H9 (cell line): Measurements from ENCODE around the gene ARHGEF6. TPM values are rescaled to one million over a fixed set of nuclear protein-coding genes. Genes with fewer than 3 reads are reported as not detected.

Experiments
- DNase-seq: peaks from one replicate; pipeline ENCODE4 v3.0.0-alpha.2; 2017
- H2AFZ ChIP-seq: one replicate; pipeline ENCODE4 v1.6.1; 2013; ENCODE audit warnings: mild to moderate bottlenecking, low read length, control low read depth, moderate library complexity
- H2AK5ac ChIP-seq: 2 replicates; pipeline ENCODE4 v1.6.1; 2013; ENCODE audit warnings: low read length, control low read depth, mixed read lengths; ENCODE audit not compliant: insufficient read length
- H2BK120ac ChIP-seq: one replicate; pipeline ENCODE4 v1.6.1; 2013; ENCODE audit warnings: low read depth, mild to moderate bottlenecking, low read length, control low read depth, inconsistent platforms; ENCODE audit not compliant: poor library complexity, severe bottlenecking
- H2BK12ac ChIP-seq: 2 replicates; pipeline ENCODE4 v1.6.1; 2013; ENCODE audit warnings: low read length, control low read depth, mixed read lengths, low read depth; ENCODE audit not compliant: insufficient read length
- H2BK15ac ChIP-seq: 2 replicates; pipeline ENCODE4 v1.6.1; 2013; ENCODE audit warnings: low read depth, low read length, control low read depth
- H2BK20ac ChIP-seq: one replicate; pipeline ENCODE4 v1.6.1; 2013; ENCODE audit warnings: low read depth, mild to moderate bottlenecking, low read length, control low read depth, inconsistent platforms; ENCODE audit not compliant: poor library complexity, severe bottlenecking
- H2BK5ac ChIP-seq: 2 replicates; pipeline ENCODE4 v1.6.1; 2013; ENCODE audit warnings: low read length, control low read depth, mixed read lengths; ENCODE audit not compliant: insufficient read length
- H3K14ac ChIP-seq: 2 replicates; pipeline ENCODE4 v1.6.1; 2013; ENCODE audit warnings: low read length, control low read depth; ENCODE audit not compliant: insufficient read depth
- H3K18ac ChIP-seq: 2 replicates; pipeline ENCODE4 v1.6.1; 2013; ENCODE audit warnings: low read depth, mild to moderate bottlenecking, mixed read lengths, low read length, control low read depth; ENCODE audit not compliant: insufficient read length
- H3K23ac ChIP-seq: 2 replicates; pipeline ENCODE4 v1.6.1; 2013; ENCODE audit warnings: low read length, control low read depth, mixed read lengths, low read depth; ENCODE audit not compliant: insufficient read length
- H3K23me2 ChIP-seq: 2 replicates; pipeline ENCODE4 v1.6.1; 2013; ENCODE audit warnings: low read depth, mild to moderate bottlenecking, mixed read lengths, low read length, control low read depth; ENCODE audit not compliant: insufficient read length, poor library complexity, severe bottlenecking
- H3K27ac ChIP-seq: 2 replicates; pipeline ENCODE4 v1.5.1; 2013; ENCODE audit warnings: low read length, control low read depth, mixed read lengths, low read depth; ENCODE audit not compliant: insufficient read length
- H3K27me3 ChIP-seq: 2 replicates; pipeline ENCODE4 v1.6.1; 2013; ENCODE audit warnings: low read length, control low read depth, inconsistent platforms; ENCODE audit not compliant: insufficient read depth
- H3K4ac ChIP-seq: 2 replicates; pipeline ENCODE4 v1.6.1; 2013; ENCODE audit warnings: low read depth, mild to moderate bottlenecking, control low read depth, inconsistent platforms, low read length, moderate library complexity
- H3K4me1 ChIP-seq: 2 replicates; pipeline ENCODE4 v1.6.1; 2013; ENCODE audit warnings: low read length, control low read depth, inconsistent platforms; ENCODE audit not compliant: insufficient read depth
- H3K4me2 ChIP-seq: 2 replicates; pipeline ENCODE4 v1.6.1; 2013; ENCODE audit warnings: low read length, control low read depth, mixed read lengths; ENCODE audit not compliant: insufficient read length, insufficient read depth
- H3K56ac ChIP-seq: 2 replicates; pipeline ENCODE4 v1.6.1; 2013; ENCODE audit warnings: low read depth, mild to moderate bottlenecking, mixed read lengths, low read length, control low read depth; ENCODE audit not compliant: insufficient read length
- H3K79me1 ChIP-seq: 2 replicates; pipeline ENCODE4 v1.6.1; 2013; ENCODE audit warnings: low read depth, mild to moderate bottlenecking, moderate library complexity, low read length, control low read depth, inconsistent platforms; ENCODE audit not compliant: insufficient read depth, poor library complexity, severe bottlenecking
- H3K79me2 ChIP-seq: 2 replicates; pipeline ENCODE4 v1.6.1; 2013; ENCODE audit warnings: low read length, control low read depth, inconsistent platforms; ENCODE audit not compliant: insufficient read depth
- H3K9ac ChIP-seq: 2 replicates; pipeline ENCODE4 v1.6.1; 2013; ENCODE audit warnings: low read length, control low read depth, mixed read lengths; ENCODE audit not compliant: insufficient read length; ENCODE audit errors: extremely low read depth
- H3K9me3 ChIP-seq: one replicate; pipeline ENCODE4 v1.6.1; 2013; ENCODE audit warnings: low read depth, low read length, inconsistent platforms; ENCODE audit not compliant: control insufficient read depth
- H3T11ph ChIP-seq: one replicate; pipeline ENCODE4 v1.6.1; 2013; ENCODE audit warnings: mild to moderate bottlenecking, low read length, control low read depth, inconsistent platforms
- H4K20me1 ChIP-seq: one replicate; pipeline ENCODE4 v1.6.1; 2013; ENCODE audit not compliant: control insufficient read depth, insufficient read length, insufficient read depth
- H4K5ac ChIP-seq: 2 replicates; pipeline ENCODE4 v1.6.1; 2013; ENCODE audit warnings: low read depth, mild to moderate bottlenecking, mixed read lengths, low read length, control low read depth; ENCODE audit not compliant: insufficient read length
- H4K8ac ChIP-seq: replicated peaks from 2 replicates; pipeline ENCODE4 v1.6.1; 2013; ENCODE audit warnings: low read length, control low read depth, mixed read lengths, low read depth; ENCODE audit not compliant: insufficient read length
- H4K91ac ChIP-seq: 2 replicates; pipeline ENCODE4 v1.6.1; 2013; ENCODE audit warnings: low read depth, mild to moderate bottlenecking, moderate library complexity, mixed read lengths, low read length, control low read depth; ENCODE audit not compliant: insufficient read length
- H3K27ac Mint-ChIP-seq, 3 experiments: 2 replicates in 2 of 3; 3 replicates in 1 of 3; pipeline ENCODE4 v1.8.0; 2020 to 2021; ENCODE audit warnings: mixed read lengths in 3 of 3, mild to moderate bottlenecking in 1 of 3, moderate library complexity in 1 of 3
- H3K27me3 Mint-ChIP-seq: 2 replicates; pipeline ENCODE4 v1.8.0; 2021; ENCODE audit warnings: low read depth, mild to moderate bottlenecking, moderate library complexity, mixed read lengths
- H3K36me3 Mint-ChIP-seq, 3 experiments: 2 replicates in 2 of 3; 3 replicates in 1 of 3; pipeline ENCODE4 v1.8.0; 2020 to 2021; ENCODE audit warnings: low read depth in 3 of 3, mixed read lengths in 3 of 3; ENCODE audit not compliant: insufficient read depth in 1 of 3
- H3K4me1 Mint-ChIP-seq, 2 experiments: 2 replicates each; pipeline ENCODE4 v1.8.0; 2020; ENCODE audit warnings: mixed read lengths in 2 of 2
- H3K4me3 Mint-ChIP-seq, 2 experiments: 2 replicates in 1 of 2; 3 replicates in 1 of 2; pipeline ENCODE4 v1.8.0; 2020 to 2021; ENCODE audit warnings: mild to moderate bottlenecking in 2 of 2, mixed read lengths in 2 of 2, moderate library complexity in 1 of 2
- H3K9me3 Mint-ChIP-seq, 2 experiments: 2 replicates in 1 of 2; 3 replicates in 1 of 2; pipeline ENCODE4 v1.8.0; 2020; ENCODE audit warnings: mild to moderate bottlenecking in 2 of 2, mixed read lengths in 2 of 2, moderate library complexity in 1 of 2
- WGBS: extraction: QIAGEN DNeasy Blood & Tissue Kit; methylation state at CpG from one replicate; pipeline ENCODE4 v1.1.7; 2013; ENCODE audit warnings: missing lambda C conversion rate, low lambda C conversion rate, mixed read lengths; ENCODE audit not compliant: insufficient read length; ENCODE audit errors: extremely low coverage; 5-methylcytosine and 5-hydroxymethylcytosine counted together
- total RNA-seq: library from RNA; stranded (reverse); gene quantifications from 2 replicates; pipeline ENCODE4 v1.2.1, GENCODE V29; 2021
- TF ChIP-seq, protein P1 (sequence below): fragments of 200-600 bp; sonication (generic); conservative IDR thresholded peaks from 3 replicates; pipeline ENCODE4 v1.8.0; 2021; ENCODE audit warnings: antibody characterized with exemption, mild to moderate bottlenecking

ARHGEF6 gene
- total RNA-seq, 1 experiment from 2014 or later, result 3.6 TPM

DNA sequence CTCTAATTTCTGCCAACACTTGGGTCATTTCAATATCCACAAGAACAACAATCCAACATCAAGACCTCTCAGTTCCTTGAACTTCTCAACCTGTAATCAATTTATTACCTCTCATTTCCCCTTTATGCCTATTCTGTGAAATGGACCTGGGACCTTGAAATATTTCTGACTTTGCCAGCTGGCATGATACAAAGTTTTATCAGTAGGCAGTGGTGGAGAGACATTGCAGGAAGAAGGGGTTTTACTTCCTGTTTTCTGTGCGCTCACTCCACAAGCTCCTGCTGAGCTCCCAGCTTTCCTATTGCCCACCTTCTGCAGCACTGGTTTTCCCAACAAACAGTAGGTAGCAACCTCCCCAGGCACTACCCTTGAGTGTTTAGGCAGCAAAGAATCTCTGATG lies 3.5 kb upstream of the ARHGEF6 start:
- no peak overlapping the region for H4K8ac ChIP-seq
- H3K14ac ChIP-seq, result no peak overlapping the region
- H2BK20ac ChIP-seq, result no peak overlapping the region
- no peak overlapping the region for H2BK120ac ChIP-seq
- Mint-ChIP-seq H3K4me1 (peaks cover 0 to 5% of the 10 kb centered on the region in 2 experiments; a peak in 2 of 4 replicates), H3K4me3 (no peak overlapping the region), H3K27ac (no peak overlapping the region), H3K9me3 (peaks cover 47 to 75% of the 10 kb centered on the region in 2 experiments), H3K27me3 (peaks cover 1% of the 10 kb centered on the region; the same call in 1 of the 2 replicates), H3K36me3 (no peaks in the 10 kb centered on the region; a peak in 2 of 7 replicates)
- H2BK5ac ChIP-seq, result no peak overlapping the region
- no peak overlapping the region for H3K56ac ChIP-seq
- H3K79me2 ChIP-seq, result no peaks in the 10 kb centered on the region
- H4K91ac ChIP-seq, result no peak overlapping the region
- H4K20me1 ChIP-seq, result no peaks in the 10 kb centered on the region
- TF ChIP-seq, protein P1, sequence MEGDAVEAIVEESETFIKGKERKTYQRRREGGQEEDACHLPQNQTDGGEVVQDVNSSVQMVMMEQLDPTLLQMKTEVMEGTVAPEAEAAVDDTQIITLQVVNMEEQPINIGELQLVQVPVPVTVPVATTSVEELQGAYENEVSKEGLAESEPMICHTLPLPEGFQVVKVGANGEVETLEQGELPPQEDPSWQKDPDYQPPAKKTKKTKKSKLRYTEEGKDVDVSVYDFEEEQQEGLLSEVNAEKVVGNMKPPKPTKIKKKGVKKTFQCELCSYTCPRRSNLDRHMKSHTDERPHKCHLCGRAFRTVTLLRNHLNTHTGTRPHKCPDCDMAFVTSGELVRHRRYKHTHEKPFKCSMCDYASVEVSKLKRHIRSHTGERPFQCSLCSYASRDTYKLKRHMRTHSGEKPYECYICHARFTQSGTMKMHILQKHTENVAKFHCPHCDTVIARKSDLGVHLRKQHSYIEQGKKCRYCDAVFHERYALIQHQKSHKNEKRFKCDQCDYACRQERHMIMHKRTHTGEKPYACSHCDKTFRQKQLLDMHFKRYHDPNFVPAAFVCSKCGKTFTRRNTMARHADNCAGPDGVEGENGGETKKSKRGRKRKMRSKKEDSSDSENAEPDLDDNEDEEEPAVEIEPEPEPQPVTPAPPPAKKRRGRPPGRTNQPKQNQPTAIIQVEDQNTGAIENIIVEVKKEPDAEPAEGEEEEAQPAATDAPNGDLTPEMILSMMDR, result no peak
- no peak overlapping the region for H3K18ac ChIP-seq
- H3K27ac ChIP-seq, result no peak overlapping the region
- H3K4me2 ChIP-seq, result no peak overlapping the region
- peaks cover 34% of the 10 kb centered on the region for H3K9me3 ChIP-seq
- no peaks in the 10 kb centered on the region for H3K27me3 ChIP-seq
- no peak overlapping the region for H3K23ac ChIP-seq
- H2AFZ ChIP-seq, result no peak overlapping the region
- no peaks in the 10 kb centered on the region for H3K79me1 ChIP-seq
- H2AK5ac ChIP-seq, result no peak overlapping the region
- no CpG with 5 or more reads among the region's 1 CpG for WGBS
- no peaks in the 10 kb centered on the region for H3K23me2 ChIP-seq
- H3K4ac ChIP-seq, result no peak overlapping the region
- H3K4me1 ChIP-seq, result no peaks in the 10 kb centered on the region
- no peak overlapping the region for H4K5ac ChIP-seq
- no peak overlapping the region for H2BK15ac ChIP-seq
- no peak overlapping the region for H3T11ph ChIP-seq
- H2BK12ac ChIP-seq, result no peak overlapping the region
- DNase-seq, result no peak
- no peak overlapping the region for H3K9ac ChIP-seq
